WTC11 (cell line): ENCODE measurements around the gene CD2AP. TPM values are rescaled to one million over a fixed set of nuclear protein-coding genes. Genes with fewer than 3 reads are reported as not detected.

ENCODE experiments used
- ATAC-seq: fragments of 200-7000 bp; cut with Tn5 transposase; 2 replicates; pipeline ENCODE4 v1.10.0; 2021; ENCODE audit warnings: mild to moderate bottlenecking, moderate library complexity
- CTCF ChIA-PET: fragments of 300-600 bp; sonication (Branson Sonifier 250); formaldehyde crosslinking; loops from one replicate; lab custom pipeline; 2021; ENCODE audit warnings: antibody characterized with exemption; lab: Charles Lee
- POLR2A ChIA-PET: fragments of 350-600 bp; sonication (Branson Sonifier 250); formaldehyde crosslinking; loops from one replicate; lab custom pipeline; 2021; ENCODE audit warnings: antibody characterized with exemption; lab: Charles Lee
- DNase-seq: peaks from one replicate; pipeline ENCODE4 v3.0.0; 2021; ENCODE audit warnings: low spot score
- H3K27ac Mint-ChIP-seq: 2 replicates; pipeline ENCODE4 v1.8.0; 2021; ENCODE audit warnings: mixed read lengths
- H3K27me3 Mint-ChIP-seq: 2 replicates; pipeline ENCODE4 v1.8.0; 2021; ENCODE audit warnings: low read depth, mild to moderate bottlenecking, moderate library complexity, mixed read lengths
- H3K36me3 Mint-ChIP-seq: 2 replicates; pipeline ENCODE4 v1.8.0; 2021; ENCODE audit warnings: mixed read lengths
- H3K4me1 Mint-ChIP-seq: 2 replicates; pipeline ENCODE4 v1.8.0; 2022; ENCODE audit warnings: mixed read lengths
- H3K4me3 Mint-ChIP-seq: 2 replicates; pipeline ENCODE4 v1.8.0; 2021; ENCODE audit warnings: mild to moderate bottlenecking, moderate library complexity, mixed read lengths
- H3K9me3 Mint-ChIP-seq: 2 replicates; pipeline ENCODE4 v1.8.0; 2021; ENCODE audit warnings: mixed read lengths
- ATF1 ChIP-seq: sonication (generic); formaldehyde crosslinking; IDR thresholded peaks from 2 replicates; pipeline ENCODE4 v1.8.1; 2023; ENCODE audit warnings: mild to moderate bottlenecking, moderate library complexity, missing genetic modification reagents
- GABPB1 ChIP-seq: sonication (generic); formaldehyde crosslinking; IDR thresholded peaks from 2 replicates; pipeline ENCODE4 v1.8.1; 2023; ENCODE audit warnings: mild to moderate bottlenecking, missing genetic modification reagents
- GRHL2 ChIP-seq: fragments of 250-450 bp; sonication (Bioruptor Pico); IDR thresholded peaks from 2 replicates; pipeline ENCODE4 v1.8.0; 2022; ENCODE audit warnings: mild to moderate bottlenecking, moderate library complexity; ENCODE audit not compliant: insufficient replicate concordance, severe bottlenecking
- ZNF671 ChIP-seq: fragments of 250-450 bp; sonication (Bioruptor Pico); IDR thresholded peaks from 2 replicates; pipeline ENCODE4 v1.8.0; 2021; ENCODE audit warnings: mild to moderate bottlenecking
- total RNA-seq: library from RNA; stranded (reverse); gene quantifications from 3 replicates; pipeline ENCODE4 v1.2.3, GENCODE V29; 2021
- TF ChIP-seq, protein P1 (sequence below): sonication (generic); formaldehyde crosslinking; IDR thresholded peaks from 2 replicates; pipeline ENCODE4 v1.8.0; 2022; ENCODE audit warnings: mild to moderate bottlenecking, missing genetic modification reagents
- TF ChIP-seq, protein P2 (sequence below): sonication (generic); formaldehyde crosslinking; conservative IDR thresholded peaks from 2 replicates; pipeline ENCODE4 v1.8.1; 2022; ENCODE audit warnings: mild to moderate bottlenecking, missing genetic modification reagents
- TF ChIP-seq, protein P3 (sequence below): fragments of 250-450 bp; sonication (Bioruptor Pico); IDR thresholded peaks from 2 replicates; pipeline ENCODE4 v1.9.0; 2021; ENCODE audit warnings: mild to moderate bottlenecking, borderline replicate concordance
- TF ChIP-seq, protein P4 (sequence below): sonication (generic); formaldehyde crosslinking; IDR thresholded peaks from 2 replicates; pipeline ENCODE4 v1.8.1; 2023; ENCODE audit warnings: mild to moderate bottlenecking, missing genetic modification reagents, moderate library complexity
- TF ChIP-seq, protein P5 (sequence below): sonication (generic); formaldehyde crosslinking; IDR thresholded peaks from 2 replicates; pipeline ENCODE4 v1.8.1; 2023; ENCODE audit warnings: mild to moderate bottlenecking, missing genetic modification reagents, borderline replicate concordance

The CD2AP gene
- total RNA-seq, 1 experiment from 2014 or later = 77.0 TPM

DNA sequence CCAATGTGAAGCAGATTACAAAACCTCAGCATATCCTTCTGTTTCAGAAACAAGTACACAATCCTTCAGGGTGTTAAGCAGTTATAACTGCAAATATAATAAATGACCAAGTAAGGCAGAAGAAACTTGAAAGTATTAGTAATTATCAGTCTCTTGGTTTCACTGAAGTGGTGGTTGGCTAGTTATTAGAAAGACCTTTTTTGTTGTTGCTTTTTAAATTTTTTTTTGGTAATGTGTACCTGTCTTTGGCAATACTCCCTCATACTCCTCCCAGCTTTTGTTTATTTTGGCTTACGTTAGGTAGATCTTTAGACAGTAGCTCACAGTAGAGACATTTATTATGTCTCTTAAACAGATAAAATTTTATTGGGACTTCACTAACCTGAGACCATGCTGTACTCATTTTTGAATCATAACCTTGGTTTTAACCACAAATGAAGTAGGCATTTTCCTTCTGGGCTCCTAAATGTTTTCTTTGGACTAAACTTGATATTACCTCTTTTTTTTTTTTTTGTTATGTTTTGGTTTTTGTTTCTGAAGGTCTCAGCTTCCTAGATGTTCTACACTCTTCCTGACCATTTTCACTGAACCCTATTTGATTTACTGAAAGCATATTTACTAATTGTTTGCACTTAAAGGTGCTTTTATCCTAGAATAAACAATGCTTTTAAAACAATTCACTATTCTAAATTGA lies 6.4 kb downstream of the CD2AP start:
- ATAC-seq = no peak
- no peak overlapping the region for H3K4me3 Mint-ChIP-seq
- H3K27ac Mint-ChIP-seq = peak overlapping the region; percentile 58
- TF ChIP-seq, protein P1, sequence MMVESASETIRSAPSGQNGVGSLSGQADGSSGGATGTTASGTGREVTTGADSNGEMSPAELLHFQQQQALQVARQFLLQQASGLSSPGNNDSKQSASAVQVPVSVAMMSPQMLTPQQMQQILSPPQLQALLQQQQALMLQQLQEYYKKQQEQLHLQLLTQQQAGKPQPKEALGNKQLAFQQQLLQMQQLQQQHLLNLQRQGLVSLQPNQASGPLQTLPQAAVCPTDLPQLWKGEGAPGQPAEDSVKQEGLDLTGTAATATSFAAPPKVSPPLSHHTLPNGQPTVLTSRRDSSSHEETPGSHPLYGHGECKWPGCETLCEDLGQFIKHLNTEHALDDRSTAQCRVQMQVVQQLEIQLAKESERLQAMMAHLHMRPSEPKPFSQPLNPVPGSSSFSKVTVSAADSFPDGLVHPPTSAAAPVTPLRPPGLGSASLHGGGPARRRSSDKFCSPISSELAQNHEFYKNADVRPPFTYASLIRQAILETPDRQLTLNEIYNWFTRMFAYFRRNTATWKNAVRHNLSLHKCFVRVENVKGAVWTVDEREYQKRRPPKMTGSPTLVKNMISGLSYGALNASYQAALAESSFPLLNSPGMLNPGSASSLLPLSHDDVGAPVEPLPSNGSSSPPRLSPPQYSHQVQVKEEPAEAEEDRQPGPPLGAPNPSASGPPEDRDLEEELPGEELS (CRISPR knock-in tag) = no peak
- TF ChIP-seq ATF1 (no peak), GRHL2 (CRISPR knock-in tag) (no peak), ZNF671 (CRISPR knock-in tag) (no peak)
- TF ChIP-seq, protein P2, sequence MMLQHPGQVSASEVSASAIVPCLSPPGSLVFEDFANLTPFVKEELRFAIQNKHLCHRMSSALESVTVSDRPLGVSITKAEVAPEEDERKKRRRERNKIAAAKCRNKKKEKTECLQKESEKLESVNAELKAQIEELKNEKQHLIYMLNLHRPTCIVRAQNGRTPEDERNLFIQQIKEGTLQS (CRISPR knock-in tag) = no peak
- TF ChIP-seq, protein P3, sequence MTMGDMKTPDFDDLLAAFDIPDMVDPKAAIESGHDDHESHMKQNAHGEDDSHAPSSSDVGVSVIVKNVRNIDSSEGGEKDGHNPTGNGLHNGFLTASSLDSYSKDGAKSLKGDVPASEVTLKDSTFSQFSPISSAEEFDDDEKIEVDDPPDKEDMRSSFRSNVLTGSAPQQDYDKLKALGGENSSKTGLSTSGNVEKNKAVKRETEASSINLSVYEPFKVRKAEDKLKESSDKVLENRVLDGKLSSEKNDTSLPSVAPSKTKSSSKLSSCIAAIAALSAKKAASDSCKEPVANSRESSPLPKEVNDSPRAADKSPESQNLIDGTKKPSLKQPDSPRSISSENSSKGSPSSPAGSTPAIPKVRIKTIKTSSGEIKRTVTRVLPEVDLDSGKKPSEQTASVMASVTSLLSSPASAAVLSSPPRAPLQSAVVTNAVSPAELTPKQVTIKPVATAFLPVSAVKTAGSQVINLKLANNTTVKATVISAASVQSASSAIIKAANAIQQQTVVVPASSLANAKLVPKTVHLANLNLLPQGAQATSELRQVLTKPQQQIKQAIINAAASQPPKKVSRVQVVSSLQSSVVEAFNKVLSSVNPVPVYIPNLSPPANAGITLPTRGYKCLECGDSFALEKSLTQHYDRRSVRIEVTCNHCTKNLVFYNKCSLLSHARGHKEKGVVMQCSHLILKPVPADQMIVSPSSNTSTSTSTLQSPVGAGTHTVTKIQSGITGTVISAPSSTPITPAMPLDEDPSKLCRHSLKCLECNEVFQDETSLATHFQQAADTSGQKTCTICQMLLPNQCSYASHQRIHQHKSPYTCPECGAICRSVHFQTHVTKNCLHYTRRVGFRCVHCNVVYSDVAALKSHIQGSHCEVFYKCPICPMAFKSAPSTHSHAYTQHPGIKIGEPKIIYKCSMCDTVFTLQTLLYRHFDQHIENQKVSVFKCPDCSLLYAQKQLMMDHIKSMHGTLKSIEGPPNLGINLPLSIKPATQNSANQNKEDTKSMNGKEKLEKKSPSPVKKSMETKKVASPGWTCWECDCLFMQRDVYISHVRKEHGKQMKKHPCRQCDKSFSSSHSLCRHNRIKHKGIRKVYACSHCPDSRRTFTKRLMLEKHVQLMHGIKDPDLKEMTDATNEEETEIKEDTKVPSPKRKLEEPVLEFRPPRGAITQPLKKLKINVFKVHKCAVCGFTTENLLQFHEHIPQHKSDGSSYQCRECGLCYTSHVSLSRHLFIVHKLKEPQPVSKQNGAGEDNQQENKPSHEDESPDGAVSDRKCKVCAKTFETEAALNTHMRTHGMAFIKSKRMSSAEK (CRISPR knock-in tag) = no peak
- CTCF ChIA-PET = no interaction called here
- POLR2A ChIA-PET = interaction anchor here (0.7 kb wide), 1 partner anchor 108 kb away, joined by 3 read pairs; no protein-coding TSS in a partner anchor
- peaks cover 61% of the 10 kb centered on the region for H3K4me1 Mint-ChIP-seq
- H3K9me3 Mint-ChIP-seq = no peaks in the 10 kb centered on the region
- DNase-seq = no peak
- peaks cover 2% of the 10 kb centered on the region; the same call in 1 of the 2 replicates for H3K36me3 Mint-ChIP-seq
- no peaks in the 10 kb centered on the region for H3K27me3 Mint-ChIP-seq

GRCh38 chr6:47484616-47485015 lies 7.0 kb downstream of the CD2AP start:
- no peak for DNase-seq
- CTCF ChIA-PET = no interaction called here
- H3K4me3 Mint-ChIP-seq = no peak overlapping the region

More at GRCh38 chr6:47484616-47485015, 7.0 kb downstream of the CD2AP start:
- Mint-ChIP-seq H3K4me1 (peaks cover 64% of the 10 kb centered on the region), H3K27me3 (no peaks in the 10 kb centered on the region), H3K9me3 (no peaks in the 10 kb centered on the region), H3K36me3 (peaks cover 2% of the 10 kb centered on the region; the same call in 1 of the 2 replicates), H3K27ac (peak overlapping the region; percentile 58)
- TF ChIP-seq, protein P4, sequence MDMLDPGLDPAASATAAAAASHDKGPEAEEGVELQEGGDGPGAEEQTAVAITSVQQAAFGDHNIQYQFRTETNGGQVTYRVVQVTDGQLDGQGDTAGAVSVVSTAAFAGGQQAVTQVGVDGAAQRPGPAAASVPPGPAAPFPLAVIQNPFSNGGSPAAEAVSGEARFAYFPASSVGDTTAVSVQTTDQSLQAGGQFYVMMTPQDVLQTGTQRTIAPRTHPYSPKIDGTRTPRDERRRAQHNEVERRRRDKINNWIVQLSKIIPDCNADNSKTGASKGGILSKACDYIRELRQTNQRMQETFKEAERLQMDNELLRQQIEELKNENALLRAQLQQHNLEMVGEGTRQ (CRISPR knock-in tag) = no peak
- TF ChIP-seq, protein P5, sequence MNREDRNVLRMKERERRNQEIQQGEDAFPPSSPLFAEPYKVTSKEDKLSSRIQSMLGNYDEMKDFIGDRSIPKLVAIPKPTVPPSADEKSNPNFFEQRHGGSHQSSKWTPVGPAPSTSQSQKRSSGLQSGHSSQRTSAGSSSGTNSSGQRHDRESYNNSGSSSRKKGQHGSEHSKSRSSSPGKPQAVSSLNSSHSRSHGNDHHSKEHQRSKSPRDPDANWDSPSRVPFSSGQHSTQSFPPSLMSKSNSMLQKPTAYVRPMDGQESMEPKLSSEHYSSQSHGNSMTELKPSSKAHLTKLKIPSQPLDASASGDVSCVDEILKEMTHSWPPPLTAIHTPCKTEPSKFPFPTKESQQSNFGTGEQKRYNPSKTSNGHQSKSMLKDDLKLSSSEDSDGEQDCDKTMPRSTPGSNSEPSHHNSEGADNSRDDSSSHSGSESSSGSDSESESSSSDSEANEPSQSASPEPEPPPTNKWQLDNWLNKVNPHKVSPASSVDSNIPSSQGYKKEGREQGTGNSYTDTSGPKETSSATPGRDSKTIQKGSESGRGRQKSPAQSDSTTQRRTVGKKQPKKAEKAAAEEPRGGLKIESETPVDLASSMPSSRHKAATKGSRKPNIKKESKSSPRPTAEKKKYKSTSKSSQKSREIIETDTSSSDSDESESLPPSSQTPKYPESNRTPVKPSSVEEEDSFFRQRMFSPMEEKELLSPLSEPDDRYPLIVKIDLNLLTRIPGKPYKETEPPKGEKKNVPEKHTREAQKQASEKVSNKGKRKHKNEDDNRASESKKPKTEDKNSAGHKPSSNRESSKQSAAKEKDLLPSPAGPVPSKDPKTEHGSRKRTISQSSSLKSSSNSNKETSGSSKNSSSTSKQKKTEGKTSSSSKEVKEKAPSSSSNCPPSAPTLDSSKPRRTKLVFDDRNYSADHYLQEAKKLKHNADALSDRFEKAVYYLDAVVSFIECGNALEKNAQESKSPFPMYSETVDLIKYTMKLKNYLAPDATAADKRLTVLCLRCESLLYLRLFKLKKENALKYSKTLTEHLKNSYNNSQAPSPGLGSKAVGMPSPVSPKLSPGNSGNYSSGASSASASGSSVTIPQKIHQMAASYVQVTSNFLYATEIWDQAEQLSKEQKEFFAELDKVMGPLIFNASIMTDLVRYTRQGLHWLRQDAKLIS (CRISPR knock-in tag) = no peak
- no peak for TF ChIP-seq GABPB1 (CRISPR knock-in tag)
- no peak for ATAC-seq
- POLR2A ChIA-PET = no interaction called here
